Liver (tissue), 9 donors: ENCODE measurements around the gene DSCAML1. TPM values are rescaled to one million over a fixed set of nuclear protein-coding genes. Genes with fewer than 3 reads are reported as not detected.

Experiments used
- DNase-seq: peaks from one replicate; pipeline ENCODE4 v3.0.0-alpha.2; 2017; ENCODE audit warnings: low spot score
- H3K27ac ChIP-seq, 2 donors: one replicate each; pipeline ENCODE4 v1.7.0; 2013; ENCODE audit warnings: inconsistent platforms in 2 of 2, low read length in 2 of 2, control low read depth in 1 of 2, low read depth in 1 of 2, mild to moderate bottlenecking in 1 of 2
- H3K27me3 ChIP-seq, 4 donors: one replicate each; pipeline versions ENCODE4 v1.6.1 to v1.7.0; 2013; ENCODE audit warnings: low read length in 3 of 4, inconsistent platforms in 1 of 4, mild to moderate bottlenecking in 1 of 4, moderate library complexity in 1 of 4; ENCODE audit not compliant: control insufficient read depth in 4 of 4, insufficient read depth in 4 of 4
- H3K36me3 ChIP-seq, 4 donors: one replicate each; pipeline versions ENCODE4 v1.6.1 to v1.7.0; 2013; ENCODE audit warnings: low read length in 3 of 4, mild to moderate bottlenecking in 3 of 4, low read depth in 1 of 4, moderate library complexity in 1 of 4; ENCODE audit not compliant: control insufficient read depth in 4 of 4, insufficient read depth in 3 of 4
- H3K4me1 ChIP-seq, 4 donors: one replicate each; pipeline versions ENCODE4 v1.6.1 to v1.7.0; 2013; ENCODE audit warnings: low read length in 3 of 4, mild to moderate bottlenecking in 3 of 4, moderate library complexity in 1 of 4; ENCODE audit not compliant: control insufficient read depth in 4 of 4, insufficient read depth in 4 of 4
- H3K4me3 ChIP-seq, 3 donors: one replicate each; pipeline versions ENCODE4 v1.6.1 to v1.7.0; 2013; ENCODE audit warnings: low read length in 3 of 3, control low read depth in 1 of 3, low read depth in 1 of 3, mild to moderate bottlenecking in 1 of 3
- H3K9ac ChIP-seq, 2 donors: one replicate each; pipeline ENCODE4 v1.7.0; 2013; ENCODE audit warnings: low read length in 2 of 2, mild to moderate bottlenecking in 2 of 2, moderate library complexity in 2 of 2, control low read depth in 1 of 2, low read depth in 1 of 2
- H3K9me3 ChIP-seq, 4 donors: one replicate each; pipeline versions ENCODE4 v1.6.1 to v1.7.0; 2013; ENCODE audit warnings: low read length in 3 of 4; ENCODE audit not compliant: control insufficient read depth in 4 of 4
- ATF3 ChIP-seq: IDR thresholded peaks from 2 replicates; pipeline ENCODE4 v1.6.1; 2016; ENCODE audit warnings: antibody characterized with exemption
- CTCF ChIP-seq: fragments of 150-350 bp; IDR thresholded peaks from 2 replicates; pipeline ENCODE4 v1.5.1; 2017; ENCODE audit warnings: improper control_type of control experiment, low read depth, low read length; ENCODE audit not compliant: missing input control
- EGR1 ChIP-seq, 2 donors: IDR thresholded peaks; 2 replicates each; pipeline ENCODE4 v1.6.1; 2016 to 2018; ENCODE audit warnings: antibody characterized with exemption in 2 of 2, low read depth in 2 of 2
- FOXA2 ChIP-seq: IDR thresholded peaks from 2 replicates; pipeline ENCODE4 v1.6.1; 2016; ENCODE audit warnings: antibody characterized with exemption
- GABPA ChIP-seq, 2 donors: IDR thresholded peaks in 1 of 2; conservative IDR thresholded peaks in 1 of 2; 2 replicates each; pipeline ENCODE4 v1.6.1; 2016; ENCODE audit warnings: antibody characterized with exemption in 2 of 2, mild to moderate bottlenecking in 1 of 2, moderate library complexity in 1 of 2
- HNF4A ChIP-seq, 2 donors: conservative IDR thresholded peaks; 2 replicates each; pipeline ENCODE4 v1.6.1; 2016; ENCODE audit warnings: antibody characterized with exemption in 2 of 2, mild to moderate bottlenecking in 2 of 2
- HNF4G ChIP-seq: IDR thresholded peaks from 2 replicates; pipeline ENCODE4 v1.6.1; 2016; ENCODE audit warnings: antibody characterized with exemption
- JUND ChIP-seq, 2 donors: IDR thresholded peaks; 2 replicates each; pipeline ENCODE4 v1.6.1; 2016; ENCODE audit warnings: antibody characterized with exemption in 2 of 2
- MAX ChIP-seq: IDR thresholded peaks from 2 replicates; pipeline ENCODE4 v1.6.1; 2016; ENCODE audit warnings: antibody characterized with exemption
- NR2F2 ChIP-seq: IDR thresholded peaks from 2 replicates; pipeline ENCODE4 v1.6.1; 2016; ENCODE audit warnings: antibody characterized with exemption
- REST ChIP-seq: IDR thresholded peaks from 2 replicates; pipeline ENCODE4 v1.6.1; 2016; ENCODE audit warnings: antibody characterized with exemption, mild to moderate bottlenecking
- RXRA ChIP-seq, 2 donors: IDR thresholded peaks; 2 replicates each; pipeline ENCODE4 v1.6.1; 2017 to 2018; ENCODE audit warnings: antibody characterized with exemption in 2 of 2, mild to moderate bottlenecking in 1 of 2
- SP1 ChIP-seq: IDR thresholded peaks from 2 replicates; pipeline ENCODE4 v1.6.1; 2018; ENCODE audit warnings: antibody characterized with exemption, mild to moderate bottlenecking
- TAF1 ChIP-seq: conservative IDR thresholded peaks from 2 replicates; pipeline ENCODE4 v1.6.1; 2016; ENCODE audit warnings: antibody characterized with exemption, mild to moderate bottlenecking
- YY1 ChIP-seq: IDR thresholded peaks from 2 replicates; pipeline ENCODE4 v1.6.1; 2016; ENCODE audit warnings: antibody characterized with exemption, mild to moderate bottlenecking
- ZBTB33 ChIP-seq: IDR thresholded peaks from 2 replicates; pipeline ENCODE4 v1.6.1; 2016; ENCODE audit warnings: antibody characterized with exemption
- WGBS: extraction: QIAGEN DNeasy Blood & Tissue Kit; methylation state at CpG from one replicate; pipeline ENCODE4 v1.1.7; 2013; 5-methylcytosine and 5-hydroxymethylcytosine counted together
- polyA plus RNA-seq, 2 donors: library from polyadenylated mRNA; stranded (reverse) in 1 of 2; unstranded in 1 of 2; fragments of 200-250 nt in 1 of 2; fragments of >200 nt in 1 of 2; fragmentation: Nextera tagmentation in 1 of 2; extraction: Ambion mirVana in 1 of 2; gene quantifications; one replicate each; pipeline versions ENCODE4 v1.2.1 to v1.2.3, GENCODE V29; 2013 to 2015
- total RNA-seq, 2 donors: library from RNA; depleted of rRNA; stranded (reverse); fragments of >200 nt; gene quantifications; one replicate each; pipeline ENCODE4 v1.2.3, GENCODE V29; 2014
- donor health status: healthy.
- donor health status: healthy.
- donor health status: healthy.
- donor health status: healthy.
- donor health status: healthy.

The DSCAML1 gene
- total and polyA plus RNA-seq, 4 donors: 0.07 to 0.42 (median 0.20) TPM

- no peaks in the 10 kb centered on the region for H3K27me3 ChIP-seq
- DNase-seq: no peak
- no peak overlapping the region for H3K27ac ChIP-seq
- no peak overlapping the region for H3K9ac ChIP-seq
- no peak for TF ChIP-seq ZBTB33
- no peak for TF ChIP-seq FOXA2
- no peak for TF ChIP-seq RXRA (IDR thresholded peaks at IDR 0.05)
- TF ChIP-seq TAF1: no peak
- TF ChIP-seq ATF3: no peak
- TF ChIP-seq EGR1 (IDR thresholded peaks at IDR 0.05; ENCODE audit: low read depth in 2 of 2): no peak
- no peak for TF ChIP-seq CTCF
- no peak for TF ChIP-seq NR2F2
- no peak for TF ChIP-seq YY1
- no peak for TF ChIP-seq MAX
- no peaks in the 10 kb centered on the region for H3K9me3 ChIP-seq
- WGBS: 93% methylated on average over 21 of the region's 21 CpGs
- no peaks in the 10 kb centered on the region for H3K4me1 ChIP-seq
- H3K36me3 ChIP-seq: no peaks in the 10 kb centered on the region
- H3K4me3 ChIP-seq: no peak overlapping the region
Measured at GRCh38 chr11:117654281-117655255, 142.4 kb downstream of the DSCAML1 start.

- no peak for DNase-seq
- no peaks in the 10 kb centered on the region for H3K4me1 ChIP-seq
- no peak overlapping the region for H3K4me3 ChIP-seq
- H3K36me3 ChIP-seq: no peaks in the 10 kb centered on the region
- TF ChIP-seq NR2F2 (no peak), REST (no peak), TAF1 (no peak), YY1 (no peak), HNF4A (conservative IDR thresholded peaks at IDR 0.05) (no peak), MAX (no peak), GABPA (IDR thresholded peaks at IDR 0.05 in 1 of 2, conservative IDR thresholded peaks at IDR 0.05 in 1 of 2) (no peak), EGR1 (IDR thresholded peaks at IDR 0.05; ENCODE audit: low read depth in 2 of 2) (no peak), HNF4G (no peak), SP1 (no peak), RXRA (IDR thresholded peaks at IDR 0.05) (no peak), JUND (IDR thresholded peaks at IDR 0.05) (no peak), CTCF (no peak)
- H3K9me3 ChIP-seq: no peaks in the 10 kb centered on the region
- H3K27me3 ChIP-seq: no peaks in the 10 kb centered on the region
- no peak overlapping the region for H3K9ac ChIP-seq
- H3K27ac ChIP-seq: no peak overlapping the region
- 96% methylated on average over 4 of the region's 4 CpGs for WGBS
Measured at GRCh38 chr11:117652521-117652920, 144.5 kb downstream of the DSCAML1 start.
